ENCODE data around the gene SPATA20. TPM values are rescaled to one million over a fixed set of nuclear protein-coding genes. Genes with fewer than 3 reads are reported as not detected.

The SPATA20 gene
- total RNA-seq, 2 experiments from 2014 or later: 15.8 to 16.1 TPM

- H3K27ac Mint-ChIP-seq: no peak overlapping the region
- intact Hi-C loops (cut with micrococcal nuclease): no loop called here
- H3K4me1 Mint-ChIP-seq (ENCODE audit: low read depth): no peaks in the 10 kb centered on the region
- H3K27me3 Mint-ChIP-seq (ENCODE audit: low read depth): peaks cover 6% of the 10 kb centered on the region
- CTCF ChIA-PET: no interaction called here
- H3K36me3 Mint-ChIP-seq (ENCODE audit: low read depth): no peaks in the 10 kb centered on the region
- no peak overlapping the region for H3K4me3 Mint-ChIP-seq
- no peaks in the 10 kb centered on the region for H3K9me3 Mint-ChIP-seq
- no peak for DNase-seq
Observed at GRCh38 chr17:50578173-50578572, 31.2 kb downstream of the SPATA20 start.

GRCh38 chr17:50579399-50579798 lies 32.4 kb downstream of the SPATA20 start:
- no peak for DNase-seq
- Mint-ChIP-seq H3K36me3 (ENCODE audit: low read depth) (no peaks in the 10 kb centered on the region), H3K4me3 (no peak overlapping the region), H3K27me3 (ENCODE audit: low read depth) (peaks cover 6% of the 10 kb centered on the region), H3K4me1 (ENCODE audit: low read depth) (no peaks in the 10 kb centered on the region), H3K9me3 (no peaks in the 10 kb centered on the region), H3K27ac (no peak overlapping the region)
- CTCF ChIA-PET: interaction anchor here (1.2 kb wide), 1 partner anchor 51 kb away, joined by 5 read pairs; no protein-coding TSS in a partner anchor
- intact Hi-C loops (cut with micrococcal nuclease): no loop called here

GRCh38 chr17:50580646-50581045 lies 33.7 kb downstream of the SPATA20 start:
- Mint-ChIP-seq H3K27ac (no peak overlapping the region), H3K4me1 (ENCODE audit: low read depth) (no peaks in the 10 kb centered on the region), H3K36me3 (ENCODE audit: low read depth) (no peaks in the 10 kb centered on the region), H3K4me3 (no peak overlapping the region), H3K9me3 (no peaks in the 10 kb centered on the region), H3K27me3 (ENCODE audit: low read depth) (peaks cover 6% of the 10 kb centered on the region)
- intact Hi-C loops (cut with micrococcal nuclease): no loop called here
- DNase-seq: no peak
- CTCF ChIA-PET: no interaction called here

GRCh38 chr17:50581316-50581715 lies 34.3 kb downstream of the SPATA20 start:
- intact Hi-C loops (cut with micrococcal nuclease): no loop called here
- Mint-ChIP-seq H3K4me3 (no peak overlapping the region), H3K36me3 (ENCODE audit: low read depth) (no peaks in the 10 kb centered on the region), H3K27me3 (ENCODE audit: low read depth) (peaks cover 6% of the 10 kb centered on the region), H3K27ac (no peak overlapping the region), H3K4me1 (ENCODE audit: low read depth) (no peaks in the 10 kb centered on the region), H3K9me3 (no peaks in the 10 kb centered on the region)
- no peak for DNase-seq
- CTCF ChIA-PET: no interaction called here

GRCh38 chr17:50582741-50583140 lies 35.8 kb downstream of the SPATA20 start:
- no peak for DNase-seq
- Mint-ChIP-seq H3K9me3 (no peaks in the 10 kb centered on the region), H3K4me3 (no peak overlapping the region), H3K36me3 (ENCODE audit: low read depth) (no peaks in the 10 kb centered on the region), H3K27ac (no peak overlapping the region), H3K27me3 (ENCODE audit: low read depth) (peaks cover 6% of the 10 kb centered on the region), H3K4me1 (ENCODE audit: low read depth) (no peaks in the 10 kb centered on the region)
- CTCF ChIA-PET: interaction anchor here (0.6 kb wide), 1 partner anchor 104 kb away, joined by 3 read pairs; no protein-coding TSS in a partner anchor
- intact Hi-C loops (cut with micrococcal nuclease): no loop called here

- no peak for DNase-seq
- intact Hi-C loops (cut with micrococcal nuclease): no loop called here
- H3K27ac Mint-ChIP-seq: no peak overlapping the region
- H3K36me3 Mint-ChIP-seq (ENCODE audit: low read depth): no peaks in the 10 kb centered on the region
- H3K9me3 Mint-ChIP-seq: no peaks in the 10 kb centered on the region
- no peak overlapping the region for H3K4me3 Mint-ChIP-seq
- peaks cover 5% of the 10 kb centered on the region for H3K27me3 Mint-ChIP-seq (ENCODE audit: low read depth)
- H3K4me1 Mint-ChIP-seq (ENCODE audit: low read depth): no peaks in the 10 kb centered on the region
- CTCF ChIA-PET: interaction anchor here (1.2 kb wide), 1 partner anchor 21 kb away, joined by 4 read pairs; no protein-coding TSS in a partner anchor
Observed at GRCh38 chr17:50583641-50584040, 36.7 kb downstream of the SPATA20 start.

GRCh38 chr17:50584116-50584515 lies 37.1 kb downstream of the SPATA20 start:
- Mint-ChIP-seq H3K36me3 (ENCODE audit: low read depth) (no peaks in the 10 kb centered on the region), H3K9me3 (no peaks in the 10 kb centered on the region), H3K27ac (no peak overlapping the region), H3K4me3 (no peak overlapping the region), H3K27me3 (ENCODE audit: low read depth) (peaks cover 2% of the 10 kb centered on the region), H3K4me1 (ENCODE audit: low read depth) (no peaks in the 10 kb centered on the region)
- intact Hi-C loops (cut with micrococcal nuclease): no loop called here
- CTCF ChIA-PET: interaction anchor here (1.2 kb wide), 1 partner anchor 21 kb away, joined by 4 read pairs; no protein-coding TSS in a partner anchor
- no peak for DNase-seq

GRCh38 chr17:50584749-50585148 lies 37.8 kb downstream of the SPATA20 start:
- no peak overlapping the region for H3K4me3 Mint-ChIP-seq
- H3K27ac Mint-ChIP-seq: no peak overlapping the region

GRCh38 chr17:50585346-50585745 lies 38.4 kb downstream of the SPATA20 start:
- CTCF ChIA-PET: no interaction called here
- no peak for DNase-seq

More at GRCh38 chr17:50584749-50585148, 37.8 kb downstream of the SPATA20 start:
- CTCF ChIA-PET: interaction anchor here (1.2 kb wide), 1 partner anchor 22 kb away, joined by 4 read pairs; no protein-coding TSS in a partner anchor
- Mint-ChIP-seq H3K27me3 (ENCODE audit: low read depth) (peaks cover 2% of the 10 kb centered on the region), H3K9me3 (no peaks in the 10 kb centered on the region), H3K4me1 (ENCODE audit: low read depth) (no peaks in the 10 kb centered on the region), H3K36me3 (ENCODE audit: low read depth) (no peaks in the 10 kb centered on the region)
- DNase-seq: no peak
- intact Hi-C loops (cut with micrococcal nuclease): no loop called here

GRCh38 chr17:50585891-50586290 lies 38.9 kb downstream of the SPATA20 start:
- intact Hi-C loops (cut with micrococcal nuclease): no loop called here
- H3K27me3 Mint-ChIP-seq (ENCODE audit: low read depth): peaks cover 2% of the 10 kb centered on the region
- DNase-seq: no peak
- no peak overlapping the region for H3K4me3 Mint-ChIP-seq
- no peaks in the 10 kb centered on the region for H3K9me3 Mint-ChIP-seq
- no peak overlapping the region for H3K27ac Mint-ChIP-seq
- H3K36me3 Mint-ChIP-seq (ENCODE audit: low read depth): no peaks in the 10 kb centered on the region
- no peaks in the 10 kb centered on the region for H3K4me1 Mint-ChIP-seq (ENCODE audit: low read depth)
- CTCF ChIA-PET: no interaction called here

More at GRCh38 chr17:50585346-50585745, 38.4 kb downstream of the SPATA20 start:
- Mint-ChIP-seq H3K27me3 (ENCODE audit: low read depth) (peaks cover 2% of the 10 kb centered on the region), H3K9me3 (no peaks in the 10 kb centered on the region), H3K4me3 (no peak overlapping the region), H3K36me3 (ENCODE audit: low read depth) (no peaks in the 10 kb centered on the region), H3K4me1 (ENCODE audit: low read depth) (no peaks in the 10 kb centered on the region), H3K27ac (no peak overlapping the region)
- intact Hi-C loops (cut with micrococcal nuclease): no loop called here

- intact Hi-C loops (cut with micrococcal nuclease): no loop called here
- H3K9me3 Mint-ChIP-seq: no peaks in the 10 kb centered on the region
- DNase-seq: no peak
- no peaks in the 10 kb centered on the region for H3K27me3 Mint-ChIP-seq (ENCODE audit: low read depth)
- no peaks in the 10 kb centered on the region for H3K36me3 Mint-ChIP-seq (ENCODE audit: low read depth)
- CTCF ChIA-PET: no interaction called here
- H3K27ac Mint-ChIP-seq: no peak overlapping the region
- no peaks in the 10 kb centered on the region for H3K4me1 Mint-ChIP-seq (ENCODE audit: low read depth)
- no peak overlapping the region for H3K4me3 Mint-ChIP-seq
Observed at GRCh38 chr17:50586421-50587247, 39.7 kb downstream of the SPATA20 start.

- no peak for DNase-seq
- Mint-ChIP-seq H3K9me3 (no peaks in the 10 kb centered on the region), H3K27ac (no peak overlapping the region), H3K27me3 (ENCODE audit: low read depth) (no peaks in the 10 kb centered on the region), H3K4me1 (ENCODE audit: low read depth) (no peaks in the 10 kb centered on the region), H3K36me3 (ENCODE audit: low read depth) (no peaks in the 10 kb centered on the region), H3K4me3 (no peak overlapping the region)
- CTCF ChIA-PET: no interaction called here
- intact Hi-C loops (cut with micrococcal nuclease): no loop called here
Observed at GRCh38 chr17:50587571-50587970, 40.6 kb downstream of the SPATA20 start.

- CTCF ChIA-PET: no interaction called here
- intact Hi-C loops (cut with micrococcal nuclease): no loop called here
- Mint-ChIP-seq H3K27ac (no peak overlapping the region), H3K36me3 (ENCODE audit: low read depth) (no peaks in the 10 kb centered on the region), H3K27me3 (ENCODE audit: low read depth) (no peaks in the 10 kb centered on the region), H3K4me1 (ENCODE audit: low read depth) (no peaks in the 10 kb centered on the region), H3K9me3 (no peaks in the 10 kb centered on the region), H3K4me3 (no peak overlapping the region)
- DNase-seq: no peak
Observed at GRCh38 chr17:50588391-50589049, 41.5 kb downstream of the SPATA20 start.
